AG09309 (cell line): ENCODE results near the gene SH3PXD2A.

ENCODE experiments used
- DNase-seq: peaks from one replicate; pipeline ENCODE4 v3.0.0-alpha.2; 2010; ENCODE audit warnings: low read depth
- H3K4me3 ChIP-seq: 2 replicates; pipeline ENCODE4 v1.5.1; 2011; ENCODE audit warnings: mild to moderate bottlenecking, low read depth, low read length, moderate library complexity; ENCODE audit not compliant: control insufficient read depth
- CTCF ChIP-seq: IDR thresholded peaks from 2 replicates; pipeline ENCODE4 v1.5.1; 2011; ENCODE audit warnings: mild to moderate bottlenecking, low read depth, low read length, inconsistent platforms; ENCODE audit not compliant: insufficient read depth, control insufficient read depth; ENCODE audit errors: missing control alignments

Gene SH3PXD2A

GRCh38 chr10:103682631-103683030, 172.7 kb downstream of the SH3PXD2A start:
- no peak overlapping the region for H3K4me3 ChIP-seq
- no peak for TF ChIP-seq CTCF
- no peak for DNase-seq

GRCh38 chr10:103681617-103682399, 173.6 kb downstream of the SH3PXD2A start:
- DNase-seq, result no peak
- TF ChIP-seq CTCF, result no peak
- no peak overlapping the region for H3K4me3 ChIP-seq

- no peak overlapping the region for H3K4me3 ChIP-seq
- no peak for TF ChIP-seq CTCF
- DNase-seq, result no peak
These were observed 174.5 kb downstream of the SH3PXD2A start for GRCh38 chr10:103680869-103681236.

- H3K4me3 ChIP-seq, result no peak overlapping the region
- TF ChIP-seq CTCF, result no peak
- no peak for DNase-seq
These were observed 176.1 kb downstream of the SH3PXD2A start for GRCh38 chr10:103679096-103679790.

DNA sequence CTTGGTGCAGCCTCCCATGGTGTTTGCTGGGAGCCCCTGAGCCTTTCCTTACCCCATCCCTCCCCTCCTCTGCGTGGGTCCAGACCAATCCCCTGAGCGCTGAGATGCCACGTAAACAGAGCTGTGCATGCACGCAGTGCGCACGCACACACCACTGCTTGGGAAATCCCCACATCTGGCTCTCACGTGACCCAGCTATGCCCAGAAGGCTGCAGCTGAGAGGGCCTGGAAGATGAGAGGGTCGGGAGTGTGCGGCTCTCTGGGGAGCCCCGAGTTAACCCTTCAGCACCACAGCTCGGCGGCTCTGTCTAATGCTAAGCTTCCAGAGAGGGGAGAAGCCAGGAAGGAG, 177.2 kb downstream of the SH3PXD2A start:
- H3K4me3 ChIP-seq, result peak overlapping the region; percentile 56
- no peak for TF ChIP-seq CTCF
- DNase-seq, result peak; percentile 98

DNA sequence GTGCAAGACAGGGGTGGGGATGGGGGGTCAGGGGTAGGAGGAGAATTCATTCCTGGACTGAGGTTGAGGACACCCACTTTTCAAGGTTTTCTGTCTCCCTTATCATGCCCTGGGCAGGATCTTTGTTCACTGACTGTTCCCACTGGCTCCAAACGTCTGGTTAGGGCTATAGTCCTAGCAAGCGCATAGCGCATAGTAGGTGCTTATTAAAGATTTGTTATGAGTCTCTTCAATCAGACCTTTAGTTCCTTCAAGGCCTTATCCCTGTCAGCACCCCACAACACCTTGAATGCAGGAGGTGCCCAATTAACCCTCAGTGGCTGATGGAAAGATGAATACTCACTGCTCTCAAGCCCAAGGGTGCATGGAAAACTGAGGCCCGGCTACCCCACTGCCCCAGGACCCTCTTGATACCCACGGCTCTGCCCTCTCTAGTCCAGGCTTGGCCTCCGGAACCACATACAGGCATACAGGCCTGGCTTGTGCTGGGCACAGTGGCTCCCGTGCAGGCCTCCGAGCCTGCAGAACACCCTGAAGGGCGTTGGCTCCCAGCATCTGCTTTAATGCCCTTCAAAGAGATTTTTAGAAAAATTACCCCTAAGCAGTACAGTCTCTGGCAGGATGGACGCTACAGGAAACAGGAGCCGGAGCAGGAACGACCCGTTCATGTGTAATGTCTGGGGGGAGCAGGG, 177.7 kb downstream of the SH3PXD2A start:
- no peak for TF ChIP-seq CTCF
- peak overlapping the region; percentile 56 for H3K4me3 ChIP-seq
- DNase-seq, result no peak
